T-helper 17 cell (primary cell): ENCODE results near the gene SLC22A14. TPM values are rescaled to one million over a fixed set of nuclear protein-coding genes. Genes with fewer than 3 reads are reported as not detected.
"Not testable (repeated sequence)": the region's sequence is repeated elsewhere in the genome, so short reads cannot be mapped to it uniquely, and the experiment has no call there.

Experiments
- ATAC-seq: fragments of 150-1000 bp; cut with Tn5 transposase; 2 replicates; pipeline ENCODE4 v1.10.0; 2021; ENCODE audit warnings: mild to moderate bottlenecking, moderate library complexity
- DNase-seq, 3 donors: peaks; one replicate each; pipeline versions ENCODE4 v3.0.0 to v3.0.0-alpha.2; 2020 to 2021
- H3K9me3 ChIP-seq: one replicate; pipeline ENCODE4 v1.7.0; 2013; ENCODE audit warnings: low read length, mild to moderate bottlenecking; ENCODE audit not compliant: control insufficient read depth, poor library complexity, severe bottlenecking
- H3K27ac Mint-ChIP-seq: one replicate; pipeline ENCODE4 v1.8.0; 2022; ENCODE audit warnings: mild to moderate bottlenecking, moderate library complexity, mixed read lengths
- H3K27me3 Mint-ChIP-seq: one replicate; pipeline ENCODE4 v1.8.0; 2022; ENCODE audit warnings: mixed read lengths
- H3K36me3 Mint-ChIP-seq: one replicate; pipeline ENCODE4 v1.8.0; 2022; ENCODE audit warnings: low read depth, mixed read lengths
- H3K4me1 Mint-ChIP-seq: one replicate; pipeline ENCODE4 v1.8.0; 2022; ENCODE audit warnings: mild to moderate bottlenecking, mixed read lengths
- H3K4me3 Mint-ChIP-seq: one replicate; pipeline ENCODE4 v1.8.0; 2022; ENCODE audit warnings: mild to moderate bottlenecking, moderate library complexity, mixed read lengths
- total RNA-seq, 4 donors: library from RNA in 2 of 4; stranded (reverse) in 2 of 4; gene quantifications; one replicate each; pipeline ENCODE4 v1.2.3 and lab custom pipeline; 2022 to 2026

The SLC22A14 gene
- total RNA-seq (under 1 TPM in 1 of 2 donors, not detected in 1; 0.23 TPM), total RNA-seq (lab: John Stamatoyannopoulos, UW) (0 reads per million in 2 donors)

- no peaks in the 10 kb centered on the region for H3K27me3 Mint-ChIP-seq
- no peaks in the 10 kb centered on the region for H3K36me3 Mint-ChIP-seq
- ATAC-seq (no peak), DNase-seq (no peak)
- H3K4me3 Mint-ChIP-seq = no peak within 1 kb of the TSS
- no peaks in the 10 kb centered on the region for H3K4me1 Mint-ChIP-seq
- no peak within 1 kb of the TSS for H3K27ac Mint-ChIP-seq
- H3K9me3 ChIP-seq = no peaks in the 10 kb centered on the region
Measured at GRCh38 chr3:38281895-38282686, at the start of gene SLC22A14. TSS of gene SLC22A14 (plus strand) at chr3:38282294. CDS start at chr3:38306027, 23,733 bp downstream.

GRCh38 chr3:38232701-38233100 lies 49.4 kb upstream of the SLC22A14 start:
- H3K4me1 Mint-ChIP-seq = peaks cover 4% of the 10 kb centered on the region
- peaks cover 5% of the 10 kb centered on the region for H3K9me3 ChIP-seq
- peak overlapping the region; percentile 77 for H3K27ac Mint-ChIP-seq
- H3K4me3 Mint-ChIP-seq = no peak overlapping the region
- H3K27me3 Mint-ChIP-seq = no peaks in the 10 kb centered on the region
- no peak for DNase-seq
- H3K36me3 Mint-ChIP-seq = peaks cover 11% of the 10 kb centered on the region
- no peak for ATAC-seq

- DNase-seq (no peak), ATAC-seq (no peak)
- Mint-ChIP-seq H3K36me3 (peaks cover 27% of the 10 kb centered on the region), H3K27me3 (no peaks in the 10 kb centered on the region), H3K27ac (no peak overlapping the region), H3K4me3 (no peak overlapping the region), H3K4me1 (peaks cover 3% of the 10 kb centered on the region)
- H3K9me3 ChIP-seq = peaks cover 5% of the 10 kb centered on the region
Measured at GRCh38 chr3:38235466-38235865, 46.6 kb upstream of the SLC22A14 start.

- peaks cover 3% of the 10 kb centered on the region for H3K4me1 Mint-ChIP-seq
- peaks cover 24% of the 10 kb centered on the region for H3K36me3 Mint-ChIP-seq
- H3K9me3 ChIP-seq = peaks cover 5% of the 10 kb centered on the region
- H3K27me3 Mint-ChIP-seq = no peaks in the 10 kb centered on the region
- no peak for DNase-seq
- ATAC-seq = no peak
- H3K27ac Mint-ChIP-seq = no peak overlapping the region
- H3K4me3 Mint-ChIP-seq = no peak overlapping the region
Measured at GRCh38 chr3:38238416-38239008, 43.6 kb upstream of the SLC22A14 start.

GRCh38 chr3:38242812-38243211 lies 39.3 kb upstream of the SLC22A14 start:
- H3K4me1 Mint-ChIP-seq, DNase-seq, H3K27me3 Mint-ChIP-seq, ATAC-seq, H3K9me3 ChIP-seq, H3K4me3 Mint-ChIP-seq: not testable (repeated sequence)
- Mint-ChIP-seq H3K36me3 (peaks cover 27% of the 10 kb centered on the region), H3K27ac (peak overlapping the region; percentile 16)

GRCh38 chr3:38245930-38246329 lies 36.2 kb upstream of the SLC22A14 start:
- no peak overlapping the region for H3K4me3 Mint-ChIP-seq
- ATAC-seq (no peak), DNase-seq (no peak)
- H3K27ac Mint-ChIP-seq = peak overlapping the region; percentile 19
- no peaks in the 10 kb centered on the region for H3K27me3 Mint-ChIP-seq
- H3K9me3 ChIP-seq = no peaks in the 10 kb centered on the region
- H3K4me1 Mint-ChIP-seq = peaks cover 5% of the 10 kb centered on the region
- H3K36me3 Mint-ChIP-seq = peaks cover 14% of the 10 kb centered on the region

- no peaks in the 10 kb centered on the region for H3K27me3 Mint-ChIP-seq
Measured at GRCh38 chr3:38247366-38248035, 34.6 kb upstream of the SLC22A14 start.

GRCh38 chr3:38250198-38250597 lies 31.9 kb upstream of the SLC22A14 start:
- peaks cover 11% of the 10 kb centered on the region for H3K4me1 Mint-ChIP-seq
- H3K36me3 Mint-ChIP-seq = peaks cover 22% of the 10 kb centered on the region
- ATAC-seq (no peak), DNase-seq (no peak)
- H3K9me3 ChIP-seq = no peaks in the 10 kb centered on the region
- H3K27ac Mint-ChIP-seq = no peak overlapping the region
- no peaks in the 10 kb centered on the region for H3K27me3 Mint-ChIP-seq
- H3K4me3 Mint-ChIP-seq = no peak overlapping the region

More at GRCh38 chr3:38247366-38248035, 34.6 kb upstream of the SLC22A14 start:
- H3K36me3 Mint-ChIP-seq = peaks cover 21% of the 10 kb centered on the region
- H3K9me3 ChIP-seq = no peaks in the 10 kb centered on the region
- H3K27ac Mint-ChIP-seq = no peak overlapping the region
- peaks cover 6% of the 10 kb centered on the region for H3K4me1 Mint-ChIP-seq
- ATAC-seq = no peak
- DNase-seq = no peak
- H3K4me3 Mint-ChIP-seq = no peak overlapping the region

GRCh38 chr3:38251197-38251596 lies 30.9 kb upstream of the SLC22A14 start:
- H3K27me3 Mint-ChIP-seq = no peaks in the 10 kb centered on the region
- H3K4me3 Mint-ChIP-seq = no peak overlapping the region
- ATAC-seq = no peak
- H3K27ac Mint-ChIP-seq = no peak overlapping the region
- DNase-seq = no peak
- H3K9me3 ChIP-seq = no peaks in the 10 kb centered on the region
- peaks cover 15% of the 10 kb centered on the region for H3K4me1 Mint-ChIP-seq
- peaks cover 20% of the 10 kb centered on the region for H3K36me3 Mint-ChIP-seq

GRCh38 chr3:38253704-38254103 lies 28.4 kb upstream of the SLC22A14 start:
- DNase-seq (no peak), ATAC-seq (no peak)
- Mint-ChIP-seq H3K36me3 (peaks cover 12% of the 10 kb centered on the region), H3K27ac (peak overlapping the region; percentile 77), H3K27me3 (no peaks in the 10 kb centered on the region), H3K4me3 (no peak overlapping the region), H3K4me1 (peaks cover 14% of the 10 kb centered on the region)
- H3K9me3 ChIP-seq = no peaks in the 10 kb centered on the region

- Mint-ChIP-seq H3K4me1 (peaks cover 14% of the 10 kb centered on the region), H3K4me3 (no peak overlapping the region), H3K36me3 (peaks cover 12% of the 10 kb centered on the region), H3K27ac (peak overlapping the region; percentile 77), H3K27me3 (no peaks in the 10 kb centered on the region)
- H3K9me3 ChIP-seq = no peaks in the 10 kb centered on the region
- no peak for ATAC-seq
- no peak for DNase-seq
Measured at GRCh38 chr3:38254872-38255271, 27.2 kb upstream of the SLC22A14 start.

GRCh38 chr3:38255627-38256026 lies 26.5 kb upstream of the SLC22A14 start:
- Mint-ChIP-seq H3K4me3 (no peak overlapping the region), H3K27me3 (no peaks in the 10 kb centered on the region), H3K36me3 (peaks cover 12% of the 10 kb centered on the region), H3K27ac (no peak overlapping the region), H3K4me1 (peaks cover 14% of the 10 kb centered on the region)
- ATAC-seq = no peak
- no peak for DNase-seq
- no peaks in the 10 kb centered on the region for H3K9me3 ChIP-seq

GRCh38 chr3:38257583-38257982 lies 24.5 kb upstream of the SLC22A14 start:
- ATAC-seq = no peak
- Mint-ChIP-seq H3K36me3 (peaks cover 4% of the 10 kb centered on the region), H3K27ac (peak overlapping the region; percentile 21), H3K4me1 (peaks cover 15% of the 10 kb centered on the region), H3K27me3 (no peaks in the 10 kb centered on the region), H3K4me3 (no peak overlapping the region)
- DNase-seq = no peak
- no peaks in the 10 kb centered on the region for H3K9me3 ChIP-seq
